ENCODE results near the gene GRM8. TPM values are rescaled to one million over a fixed set of nuclear protein-coding genes. Genes with fewer than 3 reads are reported as not detected.

GRM8 gene
- total RNA-seq, 6 experiments from 2014 or later: not detected

DNA sequence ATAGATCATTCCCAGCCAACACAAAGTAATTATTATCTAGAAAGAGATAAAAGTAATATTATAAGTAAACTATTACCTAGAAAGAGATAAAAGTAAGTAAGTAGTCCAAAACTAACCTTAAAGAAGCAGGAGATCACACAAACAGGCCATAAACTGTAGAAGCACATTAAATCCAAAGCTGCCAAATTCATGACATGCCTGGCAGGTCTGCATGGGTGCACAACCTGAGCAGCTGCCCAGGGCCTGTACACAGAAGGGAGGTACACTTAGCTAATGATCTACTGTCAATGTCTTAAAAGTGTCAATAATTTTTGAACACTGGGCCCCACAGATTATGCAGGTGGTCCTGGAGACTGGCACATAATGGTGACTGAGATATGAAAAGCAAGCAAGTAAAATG, 196.5 kb downstream of the GRM8 start:
- no peak overlapping the region for H3K4me3 Mint-ChIP-seq

GRCh38 chr7:127047521-127047920, 205.2 kb downstream of the GRM8 start:
- H3K36me3 Mint-ChIP-seq (ENCODE audit: low read depth): no peaks in the 10 kb centered on the region
- no peak for DNase-seq
- no peaks in the 10 kb centered on the region for H3K27me3 Mint-ChIP-seq (ENCODE audit: insufficient read depth)
- TF ChIP-seq CTCF (IDR thresholded peaks at IDR 0.05): no peak
- H3K4me1 Mint-ChIP-seq (ENCODE audit: low read depth): no peaks in the 10 kb centered on the region
- H3K9me3 Mint-ChIP-seq: peaks cover 37% of the 10 kb centered on the region
- H3K27ac Mint-ChIP-seq: no peak overlapping the region
- no peak overlapping the region for H3K4me3 Mint-ChIP-seq

More for the DNA sequence above, 196.5 kb downstream of the GRM8 start:
- no peaks in the 10 kb centered on the region for H3K27me3 Mint-ChIP-seq (ENCODE audit: insufficient read depth)
- H3K36me3 Mint-ChIP-seq (ENCODE audit: low read depth): peaks cover 5% of the 10 kb centered on the region; the same call in 1 of the 2 replicates
- no peak overlapping the region for H3K27ac Mint-ChIP-seq
- no peaks in the 10 kb centered on the region for H3K4me1 Mint-ChIP-seq (ENCODE audit: low read depth)
- peaks cover 19% of the 10 kb centered on the region for H3K9me3 Mint-ChIP-seq
- no peak for DNase-seq
- TF ChIP-seq CTCF (IDR thresholded peaks at IDR 0.05): no peak

- no peak for DNase-seq
- TF ChIP-seq CTCF (IDR thresholded peaks at IDR 0.05): no peak
- Mint-ChIP-seq H3K27ac (no peak overlapping the region), H3K27me3 (ENCODE audit: insufficient read depth) (no peaks in the 10 kb centered on the region), H3K9me3 (peaks cover 31% of the 10 kb centered on the region), H3K36me3 (ENCODE audit: low read depth) (no peaks in the 10 kb centered on the region), H3K4me1 (ENCODE audit: low read depth) (no peaks in the 10 kb centered on the region), H3K4me3 (no peak overlapping the region)
Measured at GRCh38 chr7:127041689-127042452, 210.9 kb downstream of the GRM8 start.

DNA sequence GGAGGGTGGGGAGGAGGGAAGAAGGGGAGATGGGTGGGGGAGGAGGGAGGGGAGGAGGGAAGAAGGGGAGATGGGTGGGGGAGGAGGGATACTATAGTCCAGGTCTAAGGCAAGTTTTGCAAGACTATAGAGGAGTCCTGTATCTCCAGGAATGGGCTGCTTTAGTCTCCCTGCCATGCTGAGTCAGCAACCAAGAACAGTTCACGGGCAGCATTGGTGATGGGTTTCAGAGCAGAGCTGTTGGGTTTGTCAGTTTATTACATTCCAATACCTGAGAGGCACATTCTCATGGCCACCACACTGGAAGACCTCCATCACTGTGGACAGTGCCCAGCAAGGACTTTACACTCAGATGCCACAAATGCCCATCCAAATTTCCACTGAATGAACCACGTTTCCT, 212.7 kb downstream of the GRM8 start:
- no peak overlapping the region for H3K27ac Mint-ChIP-seq
- no peak overlapping the region for H3K4me3 Mint-ChIP-seq
- H3K27me3 Mint-ChIP-seq (ENCODE audit: insufficient read depth): no peaks in the 10 kb centered on the region

DNA sequence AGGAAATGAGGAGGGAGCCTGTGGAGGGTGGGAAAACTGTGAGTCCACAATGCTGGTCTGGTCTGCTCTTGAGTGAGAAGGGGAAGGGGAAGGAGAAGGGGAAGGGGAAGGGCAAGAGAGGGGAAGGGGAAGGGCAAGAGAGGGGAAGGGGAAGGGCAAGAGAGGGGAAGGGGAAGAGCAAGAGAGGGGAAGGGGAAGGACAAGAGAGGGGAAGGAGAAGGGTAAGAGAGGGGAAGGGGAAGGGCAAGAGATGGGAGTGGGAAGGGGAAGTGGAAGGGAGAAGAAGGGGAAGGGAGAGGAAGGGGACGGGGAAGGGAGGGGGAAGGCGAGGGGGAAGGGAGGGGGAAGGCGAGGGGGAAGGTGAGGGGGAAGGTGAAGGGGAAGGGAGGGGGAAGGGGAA, 213.2 kb downstream of the GRM8 start:
- H3K9me3 Mint-ChIP-seq: peaks cover 41% of the 10 kb centered on the region
- no peaks in the 10 kb centered on the region for H3K27me3 Mint-ChIP-seq (ENCODE audit: insufficient read depth)
- no peaks in the 10 kb centered on the region; the same call in 1 of the 2 replicates for H3K36me3 Mint-ChIP-seq (ENCODE audit: low read depth)

More for the DNA sequence above, 212.7 kb downstream of the GRM8 start:
- H3K9me3 Mint-ChIP-seq: peaks cover 38% of the 10 kb centered on the region
- no peaks in the 10 kb centered on the region for H3K36me3 Mint-ChIP-seq (ENCODE audit: low read depth)
- no peak for TF ChIP-seq CTCF (IDR thresholded peaks at IDR 0.05)
- no peaks in the 10 kb centered on the region for H3K4me1 Mint-ChIP-seq (ENCODE audit: low read depth)
- no peak for DNase-seq

More for the DNA sequence above, 213.2 kb downstream of the GRM8 start:
- no peak for DNase-seq
- Mint-ChIP-seq H3K27ac (no peak overlapping the region), H3K4me1 (ENCODE audit: low read depth) (no peaks in the 10 kb centered on the region), H3K4me3 (no peak overlapping the region)
- no peak for TF ChIP-seq CTCF (IDR thresholded peaks at IDR 0.05)
